GM23248 (cell line): ENCODE results near the gene NTNG2. TPM values are rescaled to one million over a fixed set of nuclear protein-coding genes. Genes with fewer than 3 reads are reported as not detected.

Experiments used
- DNase-seq: peaks from one replicate; pipeline ENCODE4 v3.0.0-alpha.2; 2015
- H2AFZ ChIP-seq: fragments of 200-600 bp; sonication (generic); 2 replicates; pipeline ENCODE4 v1.6.1; 2016; ENCODE audit warnings: antibody characterized with exemption
- H3F3A ChIP-seq: fragments of 200-600 bp; sonication (generic); 2 replicates; pipeline ENCODE4 v1.6.1; 2016; ENCODE audit warnings: mild to moderate bottlenecking, antibody characterized with exemption, mixed run types; ENCODE audit not compliant: insufficient read depth
- H3K27ac ChIP-seq: fragments of 200-600 bp; sonication (generic); 2 replicates; pipeline ENCODE4 v1.5.1; 2016; ENCODE audit warnings: mild to moderate bottlenecking
- H3K27me3 ChIP-seq: fragments of 200-600 bp; sonication (generic); replicated peaks from 2 replicates; pipeline ENCODE4 v1.6.1; 2016; ENCODE audit warnings: mild to moderate bottlenecking; ENCODE audit not compliant: insufficient read depth
- H3K36me3 ChIP-seq: fragments of 200-600 bp; sonication (generic); 2 replicates; pipeline ENCODE4 v1.6.1; 2016; ENCODE audit warnings: low read depth, mild to moderate bottlenecking
- H3K4me1 ChIP-seq: fragments of 200-600 bp; sonication (generic); 2 replicates; pipeline ENCODE4 v1.6.1; 2016; ENCODE audit warnings: mild to moderate bottlenecking; ENCODE audit not compliant: insufficient read depth
- H3K4me2 ChIP-seq: fragments of 200-600 bp; sonication (generic); one replicate; pipeline ENCODE4 v1.6.1; 2016; ENCODE audit warnings: mild to moderate bottlenecking; ENCODE audit not compliant: unreplicated experiment
- H3K4me3 ChIP-seq: fragments of 200-600 bp; sonication (generic); 2 replicates; pipeline ENCODE4 v1.5.1; 2016; ENCODE audit warnings: mild to moderate bottlenecking
- H3K79me2 ChIP-seq: fragments of 200-600 bp; sonication (generic); 2 replicates; pipeline ENCODE4 v1.6.1; 2016; ENCODE audit warnings: mild to moderate bottlenecking; ENCODE audit not compliant: insufficient read depth
- H3K9ac ChIP-seq: fragments of 200-600 bp; sonication (generic); 2 replicates; pipeline ENCODE4 v1.6.1; 2016; ENCODE audit warnings: mild to moderate bottlenecking
- H3K9me2 ChIP-seq: fragments of 200-600 bp; sonication (generic); 2 replicates; pipeline ENCODE4 v1.6.1; 2016; ENCODE audit warnings: mixed run types, mild to moderate bottlenecking, moderate library complexity; ENCODE audit not compliant: insufficient read depth
- H3K9me3 ChIP-seq: fragments of 200-600 bp; sonication (generic); one replicate; pipeline ENCODE4 v1.6.1; 2017; ENCODE audit warnings: low read depth
- H4K20me1 ChIP-seq: fragments of 200-600 bp; sonication (generic); 2 replicates; pipeline ENCODE4 v1.6.0; 2016; ENCODE audit not compliant: insufficient read depth
- EZH2 ChIP-seq: fragments of 200-600 bp; sonication (generic); IDR thresholded peaks from 2 replicates; pipeline ENCODE4 v1.6.1; 2018; ENCODE audit warnings: antibody characterized with exemption, mild to moderate bottlenecking; ENCODE audit not compliant: insufficient read depth, poor library complexity, severe bottlenecking
- EZH2phosphoT487 ChIP-seq: fragments of 200-600 bp; sonication (generic); IDR thresholded peaks from 2 replicates; pipeline ENCODE4 v1.6.1; 2018; ENCODE audit warnings: antibody characterized with exemption, moderate library complexity, mild to moderate bottlenecking, low read depth; ENCODE audit not compliant: insufficient read depth
- whole genome bisulfite sequencing, 2 experiments: methylation state at CpG; one replicate each; pipeline ENCODE4 v1.1.6; 2015 to 2017; ENCODE audit warnings: low lambda C conversion rate in 2 of 2, low coverage in 1 of 2; ENCODE audit errors: missing lambda C conversion rate in 2 of 2; 5-methylcytosine and 5-hydroxymethylcytosine counted together
- in situ Hi-C: fragments of 300-500 bp; cut with MboI; formaldehyde crosslinking; loops from 2 replicates; pipeline ENCODE4 v1.15.0; 2020
- polyA plus RNA-seq: library from polyadenylated mRNA; unstranded; fragments of >200 nt; fragmentation: Nextera tagmentation; extraction: Ambion mirVana; gene quantifications from 2 replicates; pipeline ENCODE4 v1.2.1, GENCODE V29; 2016
- total RNA-seq: library from RNA; depleted of rRNA; stranded (reverse); fragments of >200 nt; shearing (Covaris generic); gene quantifications from 2 replicates; pipeline ENCODE4 v1.2.3, GENCODE V29; 2014; rRNA removed

The NTNG2 gene
- total and polyA plus RNA-seq, 2 experiments from 2014 or later = 0.13 to 1.5 TPM

DNA sequence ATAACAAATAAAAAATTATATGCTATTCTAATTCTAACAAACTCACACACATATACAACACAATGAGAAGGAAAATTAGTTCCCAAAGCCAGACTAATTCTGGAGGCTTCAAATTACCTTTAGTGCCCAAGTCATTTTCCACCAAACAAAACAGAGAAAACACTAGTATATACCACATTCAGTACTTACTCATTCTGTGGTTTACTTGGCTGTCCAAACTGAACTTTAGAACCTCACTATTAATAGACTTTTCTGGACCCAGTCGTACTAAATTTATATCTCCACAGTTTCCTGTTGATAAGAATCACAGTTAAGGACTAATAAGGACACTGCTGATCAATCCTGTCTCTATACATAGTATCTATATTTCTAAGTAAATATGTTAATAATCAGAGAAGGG lies 126.5 kb downstream of the NTNG2 start:
- no peaks in the 10 kb centered on the region for H3K9me2 ChIP-seq
- TF ChIP-seq EZH2 = no peak
- no peak for TF ChIP-seq EZH2phosphoT487
- peak overlapping the region; percentile 7 for H3K27ac ChIP-seq
- no peak overlapping the region for H3K9ac ChIP-seq
- H3K9me3 ChIP-seq = no peaks in the 10 kb centered on the region
- H3F3A ChIP-seq = peaks cover 14% of the 10 kb centered on the region
- 0% methylated on average over 1 of the region's 1 CpG for WGBS, 2 experiments
- peaks cover 17% of the 10 kb centered on the region for H3K4me1 ChIP-seq
- no peak overlapping the region for H2AFZ ChIP-seq
- peaks cover 48% of the 10 kb centered on the region for H3K36me3 ChIP-seq
- no peak overlapping the region for H3K4me3 ChIP-seq
- in situ Hi-C loops = no loop called here
- no peaks in the 10 kb centered on the region for H4K20me1 ChIP-seq
- H3K4me2 ChIP-seq = peak overlapping the region; percentile 35
- peak; percentile 67 for DNase-seq
- peaks cover 38% of the 10 kb centered on the region for H3K79me2 ChIP-seq
- H3K27me3 ChIP-seq = no peaks in the 10 kb centered on the region

DNA sequence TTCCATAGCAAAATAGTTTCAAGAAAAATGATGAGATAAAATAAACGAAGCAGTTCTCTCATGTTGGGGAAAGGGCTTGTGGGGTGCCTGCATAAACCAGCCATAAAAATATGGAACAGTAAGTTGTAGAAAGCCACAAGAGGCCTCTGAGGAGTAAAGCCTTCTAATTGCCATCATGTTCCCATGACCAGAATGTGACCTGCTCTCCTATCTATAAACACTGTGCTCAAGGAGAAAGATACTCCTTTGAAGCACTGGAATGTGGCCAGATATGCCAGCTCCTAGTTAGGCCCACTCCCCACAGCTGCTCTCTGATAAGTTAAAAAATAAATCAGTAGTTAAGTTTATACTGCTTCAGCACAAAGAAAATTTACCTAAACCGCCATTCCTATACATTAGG lies 127.1 kb downstream of the NTNG2 start:
- no peaks in the 10 kb centered on the region for H4K20me1 ChIP-seq
- H3K4me3 ChIP-seq = no peak overlapping the region
- peak overlapping the region; percentile 35 for H3K4me2 ChIP-seq
- TF ChIP-seq EZH2 = no peak
- no peak for TF ChIP-seq EZH2phosphoT487
- in situ Hi-C loops = no loop called here
- peaks cover 14% of the 10 kb centered on the region for H3F3A ChIP-seq
- no peaks in the 10 kb centered on the region for H3K9me2 ChIP-seq
- H3K9me3 ChIP-seq = no peaks in the 10 kb centered on the region
- H3K27ac ChIP-seq = peak overlapping the region; percentile 7; the same call in 1 of the 2 replicates
- DNase-seq = no peak
- 76 to 77% methylated on average over 2 of the region's 2 CpGs for WGBS, 2 experiments
- no peak overlapping the region for H2AFZ ChIP-seq
- peaks cover 44% of the 10 kb centered on the region for H3K36me3 ChIP-seq
- H3K4me1 ChIP-seq = peaks cover 17% of the 10 kb centered on the region
- H3K79me2 ChIP-seq = peaks cover 39% of the 10 kb centered on the region
- no peak overlapping the region for H3K9ac ChIP-seq
- no peaks in the 10 kb centered on the region for H3K27me3 ChIP-seq

- H2AFZ ChIP-seq = no peak overlapping the region
- peaks cover 13% of the 10 kb centered on the region for H3K4me1 ChIP-seq
- no peak overlapping the region for H3K4me2 ChIP-seq
- TF ChIP-seq EZH2phosphoT487 (no peak), EZH2 (no peak)
- peaks cover 48% of the 10 kb centered on the region for H3K36me3 ChIP-seq
- no peaks in the 10 kb centered on the region for H3K9me2 ChIP-seq
- H3K27me3 ChIP-seq = no peaks in the 10 kb centered on the region
- DNase-seq = no peak
- in situ Hi-C loops = no loop called here
- no peak overlapping the region for H3K27ac ChIP-seq
- peaks cover 10% of the 10 kb centered on the region for H3F3A ChIP-seq
- no peak overlapping the region for H3K4me3 ChIP-seq
- H4K20me1 ChIP-seq = peaks cover under 1% of the 10 kb centered on the region; the same call in 1 of the 2 replicates
- 91 to 93% methylated on average over 13 of the region's 13 CpGs for WGBS, 2 experiments
- H3K79me2 ChIP-seq = peaks cover 62% of the 10 kb centered on the region
- H3K9ac ChIP-seq = no peak overlapping the region
- H3K9me3 ChIP-seq = no peaks in the 10 kb centered on the region
These were observed 131.4 kb downstream of the NTNG2 start for GRCh38 chr9:132293145-132293721.

Other genes starting within 250 kb of the NTNG2 start
- gene MED27, start 82.2 kb upstream of the NTNG2 start, total RNA-seq = 21.4 and 35.4 TPM in 2 replicates
- gene MED27, start 82.2 kb upstream of the NTNG2 start, polyA plus RNA-seq = 41.1 and 44.1 TPM in 2 replicates
- 47.3 and 65.3 TPM in 2 replicates for gene SETX, start 192.9 kb downstream of the NTNG2 start, total RNA-seq
- gene SETX, start 192.9 kb downstream of the NTNG2 start, polyA plus RNA-seq = 14.3 and 15.6 TPM in 2 replicates
- gene TTF1, start 244.8 kb downstream of the NTNG2 start, total RNA-seq = 3.2 and 6.7 TPM in 2 replicates
- gene TTF1, start 244.8 kb downstream of the NTNG2 start, polyA plus RNA-seq = 5.3 and 5.8 TPM in 2 replicates
- not detected in 2 replicates for gene CFAP77, start 248.2 kb downstream of the NTNG2 start, total RNA-seq
- gene CFAP77, start 248.2 kb downstream of the NTNG2 start, polyA plus RNA-seq = not detected in 2 replicates